Measurements from ENCODE around the gene RAB11A. TPM values are rescaled to one million over a fixed set of nuclear protein-coding genes. Genes with fewer than 3 reads are reported as not detected.

The RAB11A gene
- total RNA-seq, 1 donor from 2014 or later, result 147 TPM

- no peak for DNase-seq (ENCODE audit: low spot score)
- intact Hi-C loops (cut with DNase I), result loop anchor here (10.0 kb wide), 1 partner anchor 271 kb away; no protein-coding TSS in a partner anchor
These were observed 44.4 kb downstream of the RAB11A start for GRCh38 chr15:65913631-65914199.

GRCh38 chr15:65914386-65914785 lies 45.1 kb downstream of the RAB11A start:
- DNase-seq (ENCODE audit: low spot score), result no peak
- intact Hi-C loops (cut with DNase I), result loop anchor here (10.0 kb wide), 1 partner anchor 270 kb away; no protein-coding TSS in a partner anchor

- no peak for DNase-seq (ENCODE audit: low spot score)
- intact Hi-C loops (cut with DNase I), result loop anchor here (5.0 to 10.0 kb wide), 2 partner anchors 270 to 377 kb away; partner anchors contain the start of gene DIS3L
These were observed 46.0 kb downstream of the RAB11A start for GRCh38 chr15:65914981-65915925.

GRCh38 chr15:65916041-65916663 lies 46.9 kb downstream of the RAB11A start:
- intact Hi-C loops (cut with DNase I), result loop anchor here (5.0 to 10.0 kb wide), 2 partner anchors 269 to 376 kb away; partner anchors contain the start of gene DIS3L
- DNase-seq (ENCODE audit: low spot score), result no peak

GRCh38 chr15:65916664-65917406 lies 47.5 kb downstream of the RAB11A start:
- DNase-seq (ENCODE audit: low spot score), result no peak

GRCh38 chr15:65917407-65917756 lies 48.1 kb downstream of the RAB11A start:
- DNase-seq (ENCODE audit: low spot score), result peak; percentile 56
- intact Hi-C loops (cut with DNase I), result loop anchor here (5.0 to 10.0 kb wide), 2 partner anchors 267 to 375 kb away; partner anchors contain the start of gene DIS3L

More at GRCh38 chr15:65916664-65917406, 47.5 kb downstream of the RAB11A start:
- intact Hi-C loops (cut with DNase I), result loop anchor here (5.0 to 10.0 kb wide), 2 partner anchors 268 to 375 kb away; partner anchors contain the start of gene DIS3L

GRCh38 chr15:65917936-65918335 lies 48.6 kb downstream of the RAB11A start:
- DNase-seq (ENCODE audit: low spot score), result peak; percentile 69
- intact Hi-C loops (cut with DNase I), result loop anchor here (5.0 to 10.0 kb wide), 2 partner anchors 267 to 374 kb away; partner anchors contain the start of gene DIS3L

- intact Hi-C loops (cut with DNase I), result loop anchor here (5.0 to 10.0 kb wide), 2 partner anchors 266 to 374 kb away; partner anchors contain the start of gene DIS3L
- no peak for DNase-seq (ENCODE audit: low spot score)
These were observed 49.1 kb downstream of the RAB11A start for GRCh38 chr15:65918357-65918920.

- intact Hi-C loops (cut with DNase I), result loop anchor here (5.0 to 10.0 kb wide), 2 partner anchors 266 to 373 kb away; partner anchors contain the start of gene DIS3L
- DNase-seq (ENCODE audit: low spot score), result peak; percentile 15
These were observed 49.7 kb downstream of the RAB11A start for GRCh38 chr15:65918945-65919344.

- intact Hi-C loops (cut with DNase I), result loop anchor here (5.0 to 10.0 kb wide), 2 partner anchors 265 to 373 kb away; partner anchors contain the start of gene DIS3L
- peak; percentile 10 for DNase-seq (ENCODE audit: low spot score)
These were observed 50.1 kb downstream of the RAB11A start for GRCh38 chr15:65919353-65919752.

GRCh38 chr15:65920121-65920520 lies 50.8 kb downstream of the RAB11A start:
- intact Hi-C loops (cut with DNase I), result no loop called here
- DNase-seq (ENCODE audit: low spot score), result peak; percentile 65

- DNase-seq (ENCODE audit: low spot score), result no peak
- intact Hi-C loops (cut with DNase I), result no loop called here
These were observed 51.6 kb downstream of the RAB11A start for GRCh38 chr15:65920825-65921309.

- intact Hi-C loops (cut with DNase I), result no loop called here
- no peak for DNase-seq (ENCODE audit: low spot score)
These were observed 52.5 kb downstream of the RAB11A start for GRCh38 chr15:65921780-65922179.

- intact Hi-C loops (cut with DNase I), result no loop called here
- DNase-seq (ENCODE audit: low spot score), result no peak
These were observed 53.3 kb downstream of the RAB11A start for GRCh38 chr15:65922621-65923020.

- DNase-seq (ENCODE audit: low spot score), result no peak
- intact Hi-C loops (cut with DNase I), result no loop called here
These were observed 54.0 kb downstream of the RAB11A start for GRCh38 chr15:65923264-65923663.

GRCh38 chr15:65924004-65924403 lies 54.7 kb downstream of the RAB11A start:
- intact Hi-C loops (cut with DNase I), result no loop called here
- no peak for DNase-seq (ENCODE audit: low spot score)

- intact Hi-C loops (cut with DNase I), result no loop called here
- DNase-seq (ENCODE audit: low spot score), result no peak
These were observed 56.0 kb downstream of the RAB11A start for GRCh38 chr15:65925338-65925737.

- no peak for DNase-seq (ENCODE audit: low spot score)
- intact Hi-C loops (cut with DNase I), result no loop called here
These were observed 57.2 kb downstream of the RAB11A start for GRCh38 chr15:65926459-65926858.

Measured in cardiac septum (tissue), 1 donor.